ENCODE measurements around the gene ELOVL4.

The ELOVL4 gene
- total RNA-seq: 0 to 0.12 (median 0) reads per million in 18 experiments

DNA sequence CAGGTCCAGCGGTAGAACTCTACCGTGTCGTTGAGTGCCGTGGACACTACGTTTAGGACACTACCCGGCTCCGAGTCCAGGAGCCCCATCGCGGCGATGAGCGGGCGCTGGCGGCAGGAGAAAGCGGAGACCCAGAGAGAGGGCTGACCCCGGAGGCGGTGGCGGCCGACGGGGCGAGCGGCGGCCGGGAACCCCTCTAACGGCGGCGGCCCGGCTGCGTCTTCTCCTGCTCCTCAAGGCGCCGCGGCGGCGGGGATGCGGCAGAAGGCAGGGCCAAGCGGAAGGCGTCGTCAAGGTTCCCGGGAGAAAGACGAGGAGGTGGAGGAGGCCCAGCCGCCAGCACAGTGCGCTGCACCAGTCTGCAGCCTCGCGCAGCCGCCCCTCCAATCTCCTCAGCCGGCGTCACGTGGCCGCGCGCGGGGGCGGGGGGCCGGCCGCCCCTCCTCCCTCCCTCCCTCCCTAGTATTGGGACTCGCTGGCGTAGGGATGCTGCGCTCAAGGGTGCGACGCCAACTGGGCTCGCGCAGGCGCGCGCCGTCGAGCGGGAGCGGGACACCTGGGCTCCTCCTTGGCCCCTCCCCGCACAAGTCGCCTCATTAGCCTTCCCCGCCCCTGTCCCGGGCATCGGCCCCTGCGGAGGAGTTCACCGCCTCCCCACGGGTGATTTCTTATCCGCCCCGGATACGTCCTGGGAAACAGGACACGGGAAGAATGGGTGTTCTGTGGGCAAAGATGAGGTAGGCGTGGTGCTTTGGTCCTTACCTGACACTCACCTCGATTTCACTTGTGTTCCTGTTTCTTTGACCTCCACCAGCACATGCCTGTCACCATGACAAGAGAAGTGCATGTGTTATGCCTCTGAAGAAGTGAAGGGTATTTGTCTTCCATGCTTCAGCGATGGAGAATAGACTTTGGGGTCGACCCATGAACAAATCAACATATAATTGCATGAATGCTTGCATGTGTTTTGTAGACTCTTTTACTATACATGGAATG is at the start of gene ELOVL4:
ELOVL4 (minus strand) TSS at position 363 of the 996 bp plus-strand sequence; CDS start at position 89, 274 bp downstream.
- DNase-seq: peak in 1 of 2 donors; percentile 0

DNA sequence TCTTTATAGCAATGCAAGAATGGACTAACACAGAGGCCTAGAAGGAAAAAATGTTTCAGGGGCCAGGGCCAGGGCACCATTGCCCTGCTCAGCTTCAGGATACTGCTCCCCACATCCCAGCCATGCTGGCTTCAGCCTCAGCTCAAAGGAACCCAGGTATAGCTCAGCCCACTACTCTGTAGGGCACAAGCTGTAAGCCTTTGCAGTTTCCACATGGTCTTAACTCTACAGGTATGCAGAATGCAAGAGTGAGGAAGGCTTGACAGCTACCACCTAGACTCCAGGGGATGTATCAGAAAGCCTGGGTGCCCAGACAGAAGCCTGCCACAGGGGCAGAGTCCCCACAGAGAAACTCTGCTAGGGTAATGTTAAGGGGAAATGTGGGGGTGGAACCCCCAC is 46.6 kb upstream of the ELOVL4 start:
- DNase-seq: no peak

DNA sequence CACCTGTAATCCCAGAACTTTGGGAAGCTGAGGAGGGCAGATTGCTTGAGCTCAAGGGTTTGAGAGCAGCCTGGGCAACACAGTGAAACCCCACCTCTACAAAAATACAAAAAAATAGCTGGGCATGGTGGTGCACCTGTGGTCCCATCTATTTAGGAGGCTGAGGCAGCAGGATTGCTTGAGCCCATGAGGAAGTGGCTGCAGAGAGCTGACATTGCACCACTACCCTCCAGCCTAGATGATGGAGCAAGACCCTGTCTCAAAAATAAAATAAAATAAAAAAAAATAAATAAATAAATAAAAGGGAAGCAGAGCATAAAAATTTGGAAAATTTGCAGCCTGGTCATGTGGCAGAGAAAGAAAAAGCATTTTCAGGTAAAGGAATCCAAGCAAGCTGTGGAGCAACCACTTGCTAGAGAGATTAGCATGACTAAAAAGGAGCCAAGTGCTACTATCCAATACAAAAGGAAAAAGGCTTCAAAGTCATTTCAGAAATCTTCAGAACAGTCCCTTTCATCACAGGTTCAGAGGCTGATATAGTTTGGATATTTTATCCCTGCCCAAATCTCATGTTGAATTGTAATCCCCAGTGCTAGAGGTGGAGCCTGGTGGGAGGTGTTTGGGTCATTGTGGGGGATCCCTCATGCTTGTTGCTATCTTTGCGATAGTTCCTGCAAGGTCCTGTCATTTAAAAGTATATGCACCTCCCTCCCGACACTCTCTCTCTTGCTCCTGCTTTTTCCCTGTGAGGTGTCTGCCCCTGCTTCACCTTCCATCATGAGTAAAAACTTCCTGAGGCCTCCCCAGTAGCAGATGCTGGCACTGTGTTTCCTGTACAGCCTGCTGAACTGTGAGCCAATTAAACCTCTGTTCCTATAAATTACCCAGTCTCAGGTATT is 45.9 kb upstream of the ELOVL4 start:
- DNase-seq: no peak

DNA sequence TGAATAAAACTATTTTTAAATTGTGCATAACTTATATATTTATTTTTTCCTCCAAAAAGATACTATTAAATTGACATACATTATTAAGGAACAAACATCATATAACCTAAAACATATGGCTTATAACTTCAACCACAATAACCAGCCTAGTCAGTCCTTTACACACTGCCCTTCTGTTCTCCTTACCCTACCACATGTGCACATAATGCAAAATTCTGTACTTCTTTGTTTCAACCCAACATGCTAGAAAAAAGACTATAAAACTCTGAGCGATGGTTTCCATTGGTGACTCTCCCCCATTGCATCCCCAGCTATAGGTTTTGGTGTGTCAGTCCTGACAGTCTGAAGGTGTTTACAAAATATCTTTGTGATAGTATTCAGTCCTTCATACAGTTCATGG is 42.3 kb upstream of the ELOVL4 start:
- DNase-seq: no peak

DNA sequence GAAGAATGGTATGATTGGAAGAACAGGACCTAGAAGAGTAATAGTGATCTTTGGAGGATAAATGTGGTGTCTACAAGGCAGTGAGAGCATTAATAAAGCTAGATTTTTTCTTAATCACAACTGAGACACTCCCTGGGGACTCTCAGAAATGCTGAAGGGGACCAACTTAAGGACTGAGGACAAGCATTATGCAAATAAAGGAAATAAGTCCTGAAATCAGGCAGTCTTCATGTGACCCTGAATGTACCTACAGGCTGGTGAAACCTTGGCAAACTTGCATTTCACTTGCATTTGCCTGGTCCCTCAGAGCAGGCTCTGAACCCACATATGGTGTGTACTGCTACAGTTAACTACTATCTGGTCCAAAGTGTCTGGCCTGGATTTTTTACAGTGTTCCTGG is 37.8 kb upstream of the ELOVL4 start:
- no peak for DNase-seq

DNA sequence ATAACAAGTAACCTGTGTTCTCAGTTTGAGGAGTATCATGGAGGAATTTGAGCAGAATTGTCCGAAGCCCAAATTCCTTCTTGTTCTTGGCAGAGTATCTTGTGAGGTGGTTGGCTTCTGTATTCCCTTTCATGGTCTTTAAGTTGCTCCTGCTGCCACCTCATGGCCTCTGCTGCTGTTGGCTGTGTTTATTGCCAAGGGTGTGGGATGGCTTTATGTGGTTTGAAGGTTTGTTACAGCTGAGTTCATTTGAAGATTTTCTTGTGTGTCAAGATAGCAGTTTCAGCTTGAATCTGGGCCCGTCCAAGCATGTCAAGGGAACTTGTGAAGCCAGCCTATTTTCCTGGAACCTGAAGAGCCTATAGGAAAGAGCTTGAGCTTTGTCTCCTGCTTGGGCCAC is 36.9 kb upstream of the ELOVL4 start:
- no peak for DNase-seq

DNA sequence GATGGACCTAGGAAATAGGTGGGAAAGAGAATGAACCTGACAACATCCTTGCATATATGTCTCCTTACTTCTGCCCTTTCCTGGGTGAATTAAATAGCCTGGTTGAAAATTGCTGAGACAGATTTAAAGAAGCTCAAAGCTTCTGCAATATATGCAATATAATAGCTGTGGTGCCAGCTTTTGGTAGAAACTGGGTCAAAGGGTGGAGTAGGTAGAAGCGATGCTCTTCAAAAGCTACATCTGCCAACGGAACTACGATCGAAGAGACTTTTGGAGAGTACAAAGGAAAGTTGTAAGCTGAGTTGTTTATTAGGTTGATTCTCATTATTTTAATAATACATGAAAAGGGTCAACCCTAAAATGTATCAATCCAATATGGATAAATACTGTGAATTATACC is 34.3 kb upstream of the ELOVL4 start:
- DNase-seq: no peak

DNA sequence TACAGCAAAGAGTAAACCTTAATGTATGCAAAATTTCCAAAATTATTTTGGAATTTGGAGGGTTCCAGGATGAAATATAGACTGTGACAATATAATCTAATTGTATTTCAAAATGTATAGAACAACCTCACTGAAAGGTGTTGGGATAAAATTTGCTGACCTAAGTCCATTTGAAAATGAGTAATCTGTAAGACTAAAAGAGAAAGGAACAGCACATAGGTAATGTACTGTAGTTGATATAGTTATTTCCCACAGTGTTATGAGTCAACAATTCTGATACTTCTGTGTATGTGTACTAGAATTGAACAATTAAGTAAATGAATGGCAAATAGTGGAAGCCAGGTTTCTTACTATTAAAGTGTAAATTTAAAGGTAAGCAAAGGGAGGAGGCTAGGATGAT is 23.8 kb upstream of the ELOVL4 start:
- DNase-seq: no peak

DNA sequence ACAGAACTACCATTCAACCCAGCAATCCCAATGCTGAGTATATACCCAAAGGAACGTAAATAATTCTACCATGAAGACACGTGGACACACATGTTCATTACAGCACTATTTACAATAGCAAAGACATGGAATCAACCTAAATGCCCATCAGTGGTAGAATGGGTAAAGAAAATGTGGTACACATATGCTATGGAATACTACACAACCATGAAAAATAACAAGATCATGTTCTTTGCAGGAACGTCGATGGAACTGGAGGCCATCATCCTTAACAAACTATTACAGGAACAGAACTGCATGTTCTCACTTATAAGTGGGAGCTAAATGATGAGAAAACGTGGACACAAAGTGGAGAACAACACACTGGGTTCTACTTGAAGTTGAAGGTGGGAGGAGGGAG is 22.4 kb upstream of the ELOVL4 start:
- no peak for DNase-seq

DNA sequence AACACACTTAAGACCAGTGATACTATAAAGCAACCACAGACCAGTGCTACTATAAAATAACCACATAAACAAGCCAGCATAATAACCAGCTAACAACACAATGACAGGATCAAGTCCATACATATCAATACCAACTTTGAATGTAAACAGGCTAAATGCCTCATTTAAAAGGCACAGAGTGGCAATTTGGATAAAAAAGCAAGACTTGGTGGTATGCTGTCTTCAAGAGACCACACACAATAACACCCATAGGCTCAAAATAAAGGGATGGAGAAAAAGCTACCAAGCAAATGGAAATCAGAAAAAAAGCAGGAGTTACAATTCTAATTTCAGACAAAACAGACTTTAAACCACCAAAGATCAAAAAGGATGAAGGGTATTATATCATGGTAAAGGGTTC is 19.8 kb upstream of the ELOVL4 start:
- no peak for DNase-seq

DNA sequence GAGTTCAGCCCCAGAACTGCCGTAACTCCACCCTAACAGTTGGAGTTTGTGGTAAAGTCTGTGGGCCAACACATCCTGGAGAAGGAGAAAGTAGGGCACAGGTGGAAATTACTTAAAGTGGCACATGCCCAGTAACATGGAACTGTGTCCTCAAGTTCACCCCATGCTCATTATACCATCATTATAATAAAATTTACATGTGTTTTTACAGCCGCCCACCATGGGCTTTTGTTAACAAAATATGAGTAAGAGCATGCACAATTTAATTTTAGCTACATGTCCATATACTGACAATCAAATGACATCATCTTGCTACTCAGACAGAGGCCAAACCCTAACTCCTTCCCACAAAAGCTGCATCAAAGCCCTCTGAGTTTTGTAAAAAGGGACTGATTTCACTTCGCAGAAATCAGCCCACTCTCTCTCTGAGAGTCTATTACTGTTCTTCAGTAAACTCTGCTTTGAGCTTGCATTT is 17.3 kb upstream of the ELOVL4 start:
- DNase-seq: no peak

DNA sequence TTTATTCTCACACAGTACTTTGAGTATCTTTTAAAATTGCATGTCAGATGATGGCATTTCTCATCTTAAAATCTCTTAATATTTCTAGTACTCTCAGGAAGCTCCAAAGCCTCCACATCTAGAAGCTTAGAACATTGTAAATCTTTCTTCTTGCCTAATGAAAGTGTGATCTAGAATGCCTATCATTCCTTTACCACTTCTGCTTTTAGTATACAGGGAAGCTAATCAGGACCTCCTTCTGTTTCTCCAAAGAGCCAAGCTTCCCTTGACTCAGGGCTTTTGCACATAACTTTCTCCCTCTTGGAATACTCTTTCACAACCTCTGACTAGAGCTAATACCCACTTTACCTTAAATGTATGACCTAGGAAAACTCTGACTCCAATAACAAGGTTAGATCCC is 7.5 kb upstream of the ELOVL4 start:
- DNase-seq: no peak

DNA sequence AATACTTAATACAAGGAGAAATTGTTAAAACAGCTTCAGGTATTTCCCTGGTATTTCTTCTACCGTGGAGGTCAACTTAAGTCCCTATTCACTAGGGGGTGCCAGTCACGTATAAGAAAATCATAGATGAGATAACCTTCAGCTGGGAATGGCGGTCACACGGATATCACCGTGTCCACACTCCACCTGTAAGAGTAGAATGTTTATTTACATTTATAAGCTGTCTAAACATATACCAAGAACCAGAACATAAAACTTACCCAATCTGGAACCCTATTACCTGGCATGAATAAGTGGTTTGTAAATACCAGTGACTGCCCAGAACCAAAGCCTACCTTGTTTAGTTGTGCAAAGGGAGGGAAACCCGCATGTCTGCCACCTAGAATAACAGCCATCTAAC is 1.9 kb upstream of the ELOVL4 start:
- DNase-seq: peak; percentile 50 to 61

DNA sequence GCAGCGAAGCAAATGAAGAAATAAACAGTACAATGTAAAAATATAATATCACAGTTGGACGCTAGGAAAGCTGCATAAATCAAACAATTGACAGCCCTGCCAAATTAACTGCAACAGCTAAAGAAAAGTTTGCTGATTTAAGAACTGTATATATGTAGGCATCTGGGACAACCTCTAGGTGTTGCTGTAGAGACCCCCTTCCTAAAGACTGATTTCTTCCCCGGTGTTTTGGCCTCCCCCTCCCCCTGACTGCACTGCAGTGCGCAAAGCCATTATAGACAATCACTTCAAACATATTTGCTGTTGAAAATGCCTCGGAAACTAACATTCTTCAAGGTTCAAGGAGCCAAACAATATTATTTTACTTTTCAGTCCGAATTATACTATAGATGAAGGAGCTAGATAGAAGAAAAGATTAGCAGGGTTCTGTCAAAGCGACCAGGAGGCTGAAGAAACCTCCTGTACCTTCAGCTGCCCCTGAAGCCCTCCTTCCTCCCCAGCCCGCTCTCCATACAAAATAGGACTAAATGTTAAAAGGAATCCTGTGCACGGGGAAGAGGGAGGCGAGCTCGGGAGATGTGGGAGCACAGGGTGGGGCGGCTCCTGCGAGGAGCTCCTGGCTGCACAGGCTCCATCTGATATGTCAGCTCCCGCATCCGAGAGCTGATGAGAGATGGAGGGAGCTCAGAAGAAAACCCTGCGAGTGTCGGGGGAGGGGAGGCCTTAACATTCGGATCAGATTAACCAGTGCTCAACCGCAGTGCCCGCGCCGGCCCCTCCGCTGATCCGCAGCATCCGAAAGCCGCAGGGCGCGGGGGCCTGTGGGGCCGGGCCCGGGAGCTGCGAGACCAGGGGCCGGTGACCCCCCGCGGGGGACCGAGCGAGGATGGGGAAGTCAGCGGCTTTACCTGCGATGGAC is 822 bp downstream of the ELOVL4 start:
- DNase-seq: no peak

DNA sequence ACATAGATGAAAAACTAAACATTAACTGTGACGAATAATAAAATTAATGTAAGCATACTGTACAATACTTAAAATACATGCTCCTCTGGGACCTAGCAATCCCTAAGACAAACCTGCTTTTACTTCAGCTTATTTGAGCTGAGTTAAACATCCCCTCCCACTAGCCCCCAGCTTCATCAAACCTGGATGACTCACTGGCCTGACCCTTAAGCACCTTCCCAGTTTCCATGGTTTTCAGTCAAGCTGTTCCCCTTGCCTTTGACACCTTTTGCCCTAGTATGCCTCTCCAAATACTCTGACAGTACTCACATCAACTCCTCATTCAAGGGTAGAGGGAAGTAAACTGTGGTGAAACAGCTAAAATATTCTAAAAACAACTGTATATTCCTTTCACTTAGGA is 4.2 kb downstream of the ELOVL4 start:
- no peak for DNase-seq

DNA sequence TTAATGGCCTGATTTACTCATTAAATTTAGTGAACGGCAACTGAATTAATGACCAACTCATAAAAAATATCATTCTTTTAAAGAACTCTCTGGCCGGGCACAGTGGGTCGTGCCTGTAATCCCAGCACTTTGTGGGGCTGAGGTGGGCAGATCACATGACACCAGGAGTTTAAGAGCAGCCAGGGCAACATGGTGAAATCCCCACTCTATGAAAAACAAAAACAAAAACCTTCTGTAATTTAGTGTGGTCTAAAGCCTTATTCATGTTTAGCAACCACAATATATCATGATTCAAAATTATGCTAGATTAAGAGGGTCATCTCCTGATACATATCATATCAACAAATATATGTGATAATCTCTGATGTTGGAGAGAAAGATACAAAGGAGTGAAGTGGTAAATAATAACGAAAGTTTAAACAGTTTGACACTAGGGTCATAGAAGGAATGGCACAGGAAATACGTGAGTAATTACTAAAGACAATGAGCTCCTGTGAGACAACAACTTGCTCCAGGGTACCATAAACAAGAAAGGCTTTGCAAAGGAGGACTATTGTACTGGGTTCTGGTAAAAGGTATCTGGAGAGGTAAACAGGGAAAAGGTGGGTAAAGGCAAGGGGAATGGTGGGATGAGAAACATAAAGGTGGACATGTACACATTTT is 5.7 kb downstream of the ELOVL4 start:
- DNase-seq: no peak

DNA sequence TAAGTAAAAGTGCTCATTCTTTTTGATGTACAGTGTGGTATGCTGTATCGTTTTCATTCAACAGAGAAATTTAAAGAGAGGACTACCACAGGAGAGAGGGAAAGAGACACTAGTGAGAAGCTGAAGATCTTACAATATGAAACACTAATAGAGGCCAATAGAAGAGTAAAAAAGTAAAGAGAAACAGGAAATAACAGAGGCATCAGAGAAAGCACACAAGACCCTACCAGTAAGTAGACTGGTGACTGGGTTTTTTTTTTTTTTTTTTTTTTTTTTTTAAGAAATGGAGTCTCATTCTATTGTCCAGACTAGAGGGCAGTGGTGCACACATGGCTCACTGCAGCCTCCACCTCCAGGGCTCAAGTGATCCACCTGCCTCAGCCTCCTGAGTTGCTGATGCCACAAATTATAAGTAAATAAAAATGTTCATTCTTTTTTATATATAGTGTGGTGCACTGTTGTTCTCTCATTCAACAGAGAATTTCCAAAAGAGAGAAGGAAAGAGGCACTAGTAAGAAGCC is 18.8 kb downstream of the ELOVL4 start:
- no peak for DNase-seq

DNA sequence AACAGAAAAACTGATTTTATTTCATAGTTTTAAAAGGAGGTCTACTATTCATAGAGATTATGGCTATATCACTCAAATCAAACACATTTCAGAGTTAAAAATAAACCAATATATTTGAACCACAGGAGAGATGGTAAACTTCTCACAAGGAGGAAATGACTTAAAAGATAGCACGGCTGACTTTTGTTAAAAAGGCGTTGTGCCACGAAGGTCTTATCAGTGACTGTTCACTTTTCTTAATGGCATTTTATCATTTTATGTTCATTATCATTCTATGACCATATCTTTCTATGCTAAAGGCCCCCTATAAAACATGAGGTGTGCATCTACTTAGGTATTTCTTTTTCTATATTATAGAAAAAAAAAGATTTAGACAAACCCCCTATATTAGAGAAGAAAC is 19.6 kb downstream of the ELOVL4 start:
- no peak for DNase-seq

DNA sequence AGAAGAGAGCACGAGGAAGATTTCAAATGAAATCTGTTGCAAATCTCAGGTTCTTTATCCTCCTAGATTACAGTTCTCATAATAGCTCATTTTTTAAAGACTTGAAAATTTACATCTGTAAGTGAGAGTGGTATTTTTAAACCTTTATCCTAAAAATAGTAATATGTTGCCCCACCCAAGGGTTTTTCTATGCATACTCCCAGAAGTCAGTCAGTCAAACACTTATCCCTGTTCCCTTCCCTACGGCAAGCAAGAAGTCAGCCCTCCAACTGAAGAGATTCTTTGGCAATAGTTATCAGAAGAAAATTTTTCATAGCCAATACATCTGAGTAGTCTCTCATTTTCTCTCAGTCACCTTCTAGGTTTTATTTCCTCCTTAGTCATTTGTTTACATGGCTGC is 24.1 kb downstream of the ELOVL4 start:
- DNase-seq: no peak

DNA sequence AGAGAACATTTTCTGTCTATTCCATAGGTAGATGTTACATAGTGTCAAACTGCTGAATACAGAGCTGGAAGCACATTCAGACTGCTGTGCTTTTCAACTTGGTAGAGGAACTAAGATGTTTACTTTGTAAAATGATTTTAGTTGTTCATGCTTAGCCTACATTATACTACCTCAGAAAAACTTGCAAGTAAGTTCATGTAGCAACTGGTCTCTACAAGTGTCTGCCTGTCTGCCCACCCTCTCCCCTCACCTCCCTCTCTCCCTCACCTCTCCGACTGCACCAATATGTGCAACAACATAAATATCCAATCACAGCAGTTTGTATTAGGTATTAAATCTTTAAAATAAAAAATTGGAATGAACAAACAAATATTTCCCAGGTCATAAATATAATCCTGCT is 25.3 kb downstream of the ELOVL4 start:
- DNase-seq: no peak

DNA sequence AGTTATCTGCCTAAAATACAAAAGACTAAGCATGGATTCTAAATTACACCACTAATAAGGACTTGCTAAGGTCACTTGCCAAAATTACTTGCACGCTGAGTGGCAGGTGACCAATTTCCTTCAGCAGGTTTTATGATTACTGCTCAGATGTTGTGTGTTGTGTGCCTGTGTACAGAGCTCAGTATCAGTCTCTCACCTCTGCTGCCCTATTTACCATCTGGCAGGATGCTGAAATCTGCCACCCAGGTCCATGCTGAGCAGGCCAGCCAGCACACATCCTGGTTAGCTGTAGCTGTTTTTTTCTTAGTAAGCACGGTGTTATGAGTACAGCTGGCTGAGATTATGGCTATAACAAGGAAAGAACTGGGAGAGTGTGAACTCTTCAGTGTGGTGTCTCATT is 34.0 kb downstream of the ELOVL4 start:
- DNase-seq: no peak
